ENCODE measurements around the gene CLK3. TPM values are rescaled to one million over a fixed set of nuclear protein-coding genes. Genes with fewer than 3 reads are reported as not detected.
A peak's percentile ranks its signal among the peaks of the same experiment; 100 is the strongest.

The CLK3 gene
- total RNA-seq, 1 donor from 2014 or later: 89.1 TPM

- no peak for TF ChIP-seq POLR2A (IDR thresholded peaks at IDR 0.05)
- no peak for TF ChIP-seq CTCF (IDR thresholded peaks at IDR 0.05)
- TF ChIP-seq POLR2AphosphoS5 (IDR thresholded peaks at IDR 0.05; ENCODE audit: insufficient read depth in 1 of 2, low read depth in 1 of 2): no peak
- no peaks in the 10 kb centered on the region for H3K27me3 ChIP-seq
Observed at GRCh38 chr15:74664028-74664616, 48.5 kb downstream of the CLK3 start.

GRCh38 chr15:74664670-74665069 lies 49.0 kb downstream of the CLK3 start:
- TF ChIP-seq CTCF (IDR thresholded peaks at IDR 0.05): no peak
- no peak for TF ChIP-seq POLR2A (IDR thresholded peaks at IDR 0.05)
- TF ChIP-seq POLR2AphosphoS5 (IDR thresholded peaks at IDR 0.05; ENCODE audit: insufficient read depth in 1 of 2, low read depth in 1 of 2): no peak
- Histone ChIP-seq H3K4me3 (no peak overlapping the region), H3K9me3 (no peaks in the 10 kb centered on the region), H3K27me3 (no peaks in the 10 kb centered on the region), H3K4me1 (peaks cover 7% of the 10 kb centered on the region), H3K36me3 (no peaks in the 10 kb centered on the region), H3K27ac (peak overlapping the region; percentile 17)
- no peak for DNase-seq (ENCODE audit: extremely low spot score in 2 of 2)
- intact Hi-C loops (cut with DNase I): no loop called here

More at GRCh38 chr15:74664028-74664616, 48.5 kb downstream of the CLK3 start:
- no peak for DNase-seq (ENCODE audit: extremely low spot score in 2 of 2)
- Histone ChIP-seq H3K4me3 (no peak overlapping the region), H3K27ac (peak overlapping the region; percentile 17), H3K4me1 (peaks cover 7% of the 10 kb centered on the region), H3K9me3 (no peaks in the 10 kb centered on the region), H3K36me3 (no peaks in the 10 kb centered on the region)
- intact Hi-C loops (cut with DNase I): no loop called here

GRCh38 chr15:74667975-74668374 lies 52.3 kb downstream of the CLK3 start:
- Histone ChIP-seq H3K36me3 (peaks cover 0 to 21% of the 10 kb centered on the region in 2 donors), H3K27ac (no peak overlapping the region), H3K4me3 (no peak overlapping the region), H3K27me3 (no peaks in the 10 kb centered on the region), H3K9me3 (no peaks in the 10 kb centered on the region), H3K4me1 (peaks cover 7% of the 10 kb centered on the region)
- TF ChIP-seq CTCF (IDR thresholded peaks at IDR 0.05): no peak
- TF ChIP-seq POLR2AphosphoS5 (IDR thresholded peaks at IDR 0.05; ENCODE audit: insufficient read depth in 1 of 2, low read depth in 1 of 2): no peak
- TF ChIP-seq POLR2A (IDR thresholded peaks at IDR 0.05): no peak
- intact Hi-C loops (cut with DNase I): no loop called here
- DNase-seq (ENCODE audit: extremely low spot score in 2 of 2): no peak

- Histone ChIP-seq H3K27ac (no peak overlapping the region), H3K36me3 (peaks cover 0 to 35% of the 10 kb centered on the region in 2 donors), H3K27me3 (no peaks in the 10 kb centered on the region), H3K4me3 (no peak overlapping the region), H3K9me3 (no peaks in the 10 kb centered on the region), H3K4me1 (no peaks in the 10 kb centered on the region)
- no peak for DNase-seq (ENCODE audit: extremely low spot score in 2 of 2)
- TF ChIP-seq CTCF (IDR thresholded peaks at IDR 0.05) (no peak), POLR2AphosphoS5 (IDR thresholded peaks at IDR 0.05; ENCODE audit: insufficient read depth in 1 of 2, low read depth in 1 of 2) (no peak), POLR2A (IDR thresholded peaks at IDR 0.05) (no peak)
- intact Hi-C loops (cut with DNase I): no loop called here
Observed at GRCh38 chr15:74669627-74670026, 54.0 kb downstream of the CLK3 start.

- intact Hi-C loops (cut with DNase I): no loop called here
- Histone ChIP-seq H3K27me3 (no peaks in the 10 kb centered on the region), H3K9me3 (no peaks in the 10 kb centered on the region), H3K36me3 (peaks cover 0 to 37% of the 10 kb centered on the region in 2 donors), H3K27ac (no peak overlapping the region), H3K4me1 (no peaks in the 10 kb centered on the region), H3K4me3 (no peak overlapping the region)
- TF ChIP-seq POLR2A (IDR thresholded peaks at IDR 0.05) (no peak), CTCF (IDR thresholded peaks at IDR 0.05) (no peak), POLR2AphosphoS5 (IDR thresholded peaks at IDR 0.05; ENCODE audit: insufficient read depth in 1 of 2, low read depth in 1 of 2) (no peak)
- DNase-seq (ENCODE audit: extremely low spot score in 2 of 2): no peak
Observed at GRCh38 chr15:74674161-74674560, 58.5 kb downstream of the CLK3 start.

All from vagina (tissue), 2 donors.